CD4-positive, alpha-beta T cell treated with Interleukin-21 for 1 hour (primary cell): ENCODE measurements around the gene ZNF792.
"Not testable (repeated sequence)": the region's sequence is repeated elsewhere in the genome, so short reads cannot be mapped to it uniquely, and the experiment has no call there.

Source experiments
- DNase-seq: peaks from one replicate; pipeline ENCODE4 v3.0.0-alpha.2; 2020

Gene ZNF792

GRCh38 chr19:34970185-34970780 lies 6.3 kb upstream of the ZNF792 start:
- not testable (repeated sequence) for DNase-seq

- no peak for DNase-seq
These were observed 5.7 kb upstream of the ZNF792 start for GRCh38 chr19:34969721-34970120.

- DNase-seq: no peak
These were observed 3.5 kb upstream of the ZNF792 start for GRCh38 chr19:34967551-34967950.

- DNase-seq: not testable (repeated sequence)
These were observed 1.5 kb upstream of the ZNF792 start for GRCh38 chr19:34965505-34965904.

GRCh38 chr19:34964598-34964997 lies 569 bp upstream of the ZNF792 start:
- DNase-seq: no peak

GRCh38 chr19:34962687-34963572 lies 1.1 kb downstream of the ZNF792 start:
- DNase-seq: no peak

- DNase-seq: peak; percentile 68
These were observed 2.0 kb downstream of the ZNF792 start for GRCh38 chr19:34961775-34962686.

GRCh38 chr19:34960940-34961679 lies 2.9 kb downstream of the ZNF792 start:
- DNase-seq: no peak

- no peak for DNase-seq
These were observed 3.8 kb downstream of the ZNF792 start for GRCh38 chr19:34960103-34960805.

- DNase-seq: no peak
These were observed 5.0 kb downstream of the ZNF792 start for GRCh38 chr19:34959021-34959420.

- DNase-seq: no peak
These were observed 5.9 kb downstream of the ZNF792 start for GRCh38 chr19:34957830-34958751.

- DNase-seq: no peak
These were observed 10.9 kb downstream of the ZNF792 start for GRCh38 chr19:34953092-34953491.

GRCh38 chr19:34943861-34944573 lies 20.0 kb downstream of the ZNF792 start:
- DNase-seq: no peak

- no peak for DNase-seq
These were observed 25.1 kb downstream of the ZNF792 start for GRCh38 chr19:34938886-34939285.

- no peak for DNase-seq
These were observed 27.8 kb downstream of the ZNF792 start for GRCh38 chr19:34936184-34936583.

- no peak for DNase-seq
These were observed 31.5 kb downstream of the ZNF792 start for GRCh38 chr19:34932494-34932893.

- DNase-seq: peak; percentile 85
These were observed 37.2 kb downstream of the ZNF792 start, which contains the start of gene ZNF30 for GRCh38 chr19:34926685-34927375. Gene ZNF30 (plus strand): TSS chr19:34926903. CDS start chr19:34929948, 3,045 bp downstream.

- DNase-seq: no peak
These were observed 37.7 kb downstream of the ZNF792 start for GRCh38 chr19:34926361-34926684.

GRCh38 chr19:34925278-34925855 lies 38.7 kb downstream of the ZNF792 start:
- no peak for DNase-seq
